Right lobe of liver (tissue), 4 donors: Measurements from ENCODE around the gene DQX1.

Source experiments
- POLR2A ChIP-seq: fragments of 450-650 bp; IDR thresholded peaks from one replicate; pipeline ENCODE4 v1.6.1; 2017; ENCODE audit warnings: antibody characterized with exemption, mild to moderate bottlenecking
- TF ChIP-seq, protein P1 (sequence below), 4 donors: fragments of 200-600 bp in 3 of 4; fragments of 450-650 bp in 1 of 4; IDR thresholded peaks; one replicate each; pipeline versions ENCODE4 v1.5.1 to v1.8.0; 2016 to 2022; ENCODE audit warnings: antibody characterized with exemption in 4 of 4, mild to moderate bottlenecking in 2 of 4
- donor health status: DM: no; HTN: no; CAD: no.
- donor health status: DM: no; HTN: no; CAD: no.
- donor health status: DM: no; HTN: yes; CAD: no.

DNA sequence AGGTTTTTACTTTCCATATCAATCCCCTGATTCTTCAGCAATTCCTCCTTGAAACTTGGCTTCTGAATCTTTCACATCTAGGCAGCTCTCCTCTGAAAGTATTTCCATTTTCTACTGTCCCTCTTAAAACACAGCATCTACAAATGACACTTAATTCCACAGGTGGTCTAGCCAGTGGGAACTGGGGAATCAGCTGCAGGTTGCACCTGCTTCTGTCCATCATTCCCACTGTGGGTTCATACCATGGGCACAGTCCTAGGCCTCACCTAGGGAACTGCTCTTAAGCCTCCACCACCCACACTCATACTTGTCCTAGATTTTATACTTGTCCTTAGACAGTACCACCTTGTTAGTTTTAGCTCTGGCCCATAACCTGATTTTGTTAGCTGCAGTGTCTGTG, 25.5 kb upstream of the DQX1 start:
- TF ChIP-seq, protein P1, sequence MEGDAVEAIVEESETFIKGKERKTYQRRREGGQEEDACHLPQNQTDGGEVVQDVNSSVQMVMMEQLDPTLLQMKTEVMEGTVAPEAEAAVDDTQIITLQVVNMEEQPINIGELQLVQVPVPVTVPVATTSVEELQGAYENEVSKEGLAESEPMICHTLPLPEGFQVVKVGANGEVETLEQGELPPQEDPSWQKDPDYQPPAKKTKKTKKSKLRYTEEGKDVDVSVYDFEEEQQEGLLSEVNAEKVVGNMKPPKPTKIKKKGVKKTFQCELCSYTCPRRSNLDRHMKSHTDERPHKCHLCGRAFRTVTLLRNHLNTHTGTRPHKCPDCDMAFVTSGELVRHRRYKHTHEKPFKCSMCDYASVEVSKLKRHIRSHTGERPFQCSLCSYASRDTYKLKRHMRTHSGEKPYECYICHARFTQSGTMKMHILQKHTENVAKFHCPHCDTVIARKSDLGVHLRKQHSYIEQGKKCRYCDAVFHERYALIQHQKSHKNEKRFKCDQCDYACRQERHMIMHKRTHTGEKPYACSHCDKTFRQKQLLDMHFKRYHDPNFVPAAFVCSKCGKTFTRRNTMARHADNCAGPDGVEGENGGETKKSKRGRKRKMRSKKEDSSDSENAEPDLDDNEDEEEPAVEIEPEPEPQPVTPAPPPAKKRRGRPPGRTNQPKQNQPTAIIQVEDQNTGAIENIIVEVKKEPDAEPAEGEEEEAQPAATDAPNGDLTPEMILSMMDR (IDR thresholded peaks at IDR 0.05): no peak
- TF ChIP-seq POLR2A: no peak
